Thoracic aorta (tissue), 2 donors: ENCODE results near the gene CREB5. TPM values are rescaled to one million over a fixed set of nuclear protein-coding genes. Genes with fewer than 3 reads are reported as not detected.

Source experiments
- ATAC-seq: fragments of 150-250 bp; one replicate; pipeline ENCODE4 v1.8.0; 2017; ENCODE audit warnings: low read depth; ENCODE audit not compliant: insufficient number of reproducible peaks, low FRiP score
- DNase-seq: peaks from one replicate; pipeline ENCODE4 v3.0.0-alpha.2; 2020; ENCODE audit warnings: low spot score
- H3K27ac ChIP-seq, 2 donors: fragments of 200-600 bp; sonication (generic); 1 replicate in 1 of 2; 2 replicates in 1 of 2; pipeline ENCODE4 v1.5.1; 2016; ENCODE audit warnings: mild to moderate bottlenecking in 2 of 2, moderate library complexity in 2 of 2
- H3K27me3 ChIP-seq: fragments of 200-600 bp; sonication (generic); replicated peaks from 2 replicates; pipeline ENCODE4 v1.6.0; 2016; ENCODE audit warnings: mild to moderate bottlenecking; ENCODE audit not compliant: insufficient read depth
- H3K36me3 ChIP-seq: fragments of 200-600 bp; sonication (generic); one replicate; pipeline ENCODE4 v1.5.1; 2016
- H3K4me1 ChIP-seq, 2 donors: fragments of 200-600 bp; sonication (generic); 1 replicate in 1 of 2; 2 replicates in 1 of 2; pipeline versions ENCODE4 v1.5.1 to v1.6.0; 2016; ENCODE audit warnings: low read depth in 2 of 2, mild to moderate bottlenecking in 1 of 2; ENCODE audit not compliant: control insufficient read depth in 1 of 2
- H3K4me3 ChIP-seq: fragments of 200-600 bp; sonication (generic); 2 replicates; pipeline ENCODE4 v1.5.1; 2016; ENCODE audit warnings: mild to moderate bottlenecking
- H3K9me3 ChIP-seq: fragments of 200-600 bp; sonication (generic); 2 replicates; pipeline ENCODE4 v1.5.1; 2016
- CTCF ChIP-seq: fragments of 200-600 bp; sonication (generic); IDR thresholded peaks from one replicate; pipeline ENCODE4 v1.5.1; 2019; ENCODE audit warnings: antibody characterized with exemption
- total RNA-seq, 2 donors: library from RNA; depleted of rRNA; stranded (reverse); fragments of >200 nt; gene quantifications; one replicate each; pipeline versions ENCODE4 v1.1.0 to v1.2.3, GENCODE V29; 2016

The CREB5 gene
- total RNA-seq, 2 donors from 2014 or later, result 44.4 to 49.1 TPM

- Histone ChIP-seq H3K9me3 (no peaks in the 10 kb centered on the region), H3K4me1 (no peaks in the 10 kb centered on the region), H3K27ac (no peak overlapping the region), H3K27me3 (no peaks in the 10 kb centered on the region), H3K36me3 (no peaks in the 10 kb centered on the region), H3K4me3 (no peak overlapping the region)
- TF ChIP-seq CTCF, result no peak
- DNase-seq (no peak), ATAC-seq (no peak)
Measured at GRCh38 chr7:28452681-28453080, 40.4 kb downstream of the CREB5 start.

GRCh38 chr7:28455486-28455885 lies 43.2 kb downstream of the CREB5 start:
- Histone ChIP-seq H3K36me3 (no peaks in the 10 kb centered on the region), H3K4me1 (no peaks in the 10 kb centered on the region), H3K27ac (no peak overlapping the region), H3K9me3 (no peaks in the 10 kb centered on the region), H3K27me3 (no peaks in the 10 kb centered on the region), H3K4me3 (no peak overlapping the region)
- no peak for TF ChIP-seq CTCF
- DNase-seq (no peak), ATAC-seq (no peak)

DNA sequence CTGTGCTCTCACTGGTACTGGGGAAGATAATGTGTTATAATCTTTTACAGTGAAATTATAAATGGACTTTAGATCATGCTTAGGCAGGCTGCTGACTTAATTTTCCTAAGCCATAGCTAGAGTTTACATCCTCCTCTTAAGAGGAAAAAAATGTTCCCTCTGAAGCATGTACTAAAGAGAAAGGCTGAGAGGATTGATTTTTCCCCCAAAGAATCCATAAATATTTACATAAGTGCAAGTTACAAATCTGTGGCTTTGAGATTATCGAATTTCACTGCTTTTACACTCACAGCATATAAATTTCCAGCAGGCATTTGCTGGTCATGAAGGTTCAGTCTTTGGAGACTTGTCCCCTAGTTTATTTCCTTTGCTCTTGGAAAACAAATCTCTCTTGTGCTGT lies 43.7 kb downstream of the CREB5 start:
- no peak for TF ChIP-seq CTCF

DNA sequence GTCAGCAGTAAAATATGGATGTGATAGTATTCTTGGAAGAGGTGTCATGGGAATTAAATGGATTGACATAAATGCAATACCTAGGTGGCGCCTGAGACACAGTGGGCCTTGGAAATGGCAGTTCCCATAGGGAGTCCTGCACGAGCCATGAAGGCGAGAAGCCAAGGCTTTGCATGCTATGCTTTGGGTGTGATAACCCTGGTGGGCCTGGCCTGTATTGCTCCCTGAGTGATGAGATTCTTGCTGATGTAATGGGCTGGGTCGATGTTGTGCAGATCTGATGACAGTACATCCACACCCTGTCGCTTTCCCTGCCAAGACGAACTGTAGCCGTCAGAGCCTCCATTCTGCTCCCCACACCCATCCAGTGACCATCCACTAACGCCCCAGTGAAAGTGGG lies 46.4 kb downstream of the CREB5 start:
- H3K4me1 ChIP-seq, result no peaks in the 10 kb centered on the region
- no peak overlapping the region for H3K27ac ChIP-seq
- H3K9me3 ChIP-seq, result no peaks in the 10 kb centered on the region
- TF ChIP-seq CTCF, result no peak
- H3K36me3 ChIP-seq, result no peaks in the 10 kb centered on the region
- DNase-seq (no peak), ATAC-seq (no peak)
- H3K4me3 ChIP-seq, result no peak overlapping the region
- no peaks in the 10 kb centered on the region for H3K27me3 ChIP-seq

More for the DNA sequence above, 43.7 kb downstream of the CREB5 start:
- Histone ChIP-seq H3K36me3 (no peaks in the 10 kb centered on the region), H3K27ac (no peak overlapping the region), H3K27me3 (no peaks in the 10 kb centered on the region), H3K9me3 (no peaks in the 10 kb centered on the region), H3K4me1 (no peaks in the 10 kb centered on the region), H3K4me3 (no peak overlapping the region)
- no peak for DNase-seq
- no peak for ATAC-seq

- no peaks in the 10 kb centered on the region for H3K36me3 ChIP-seq
- H3K4me3 ChIP-seq, result no peak overlapping the region
- H3K27me3 ChIP-seq, result no peaks in the 10 kb centered on the region
- ATAC-seq, result no peak
- no peaks in the 10 kb centered on the region for H3K4me1 ChIP-seq
- H3K27ac ChIP-seq, result no peak overlapping the region
- TF ChIP-seq CTCF, result no peak
- H3K9me3 ChIP-seq, result no peaks in the 10 kb centered on the region
- DNase-seq, result no peak
Measured at GRCh38 chr7:28459306-28459705, 47.0 kb downstream of the CREB5 start.
